ENCODE results near the gene ALDOB.
A peak's percentile ranks its signal among the peaks of the same experiment; 100 is the strongest.

The ALDOB gene

DNA sequence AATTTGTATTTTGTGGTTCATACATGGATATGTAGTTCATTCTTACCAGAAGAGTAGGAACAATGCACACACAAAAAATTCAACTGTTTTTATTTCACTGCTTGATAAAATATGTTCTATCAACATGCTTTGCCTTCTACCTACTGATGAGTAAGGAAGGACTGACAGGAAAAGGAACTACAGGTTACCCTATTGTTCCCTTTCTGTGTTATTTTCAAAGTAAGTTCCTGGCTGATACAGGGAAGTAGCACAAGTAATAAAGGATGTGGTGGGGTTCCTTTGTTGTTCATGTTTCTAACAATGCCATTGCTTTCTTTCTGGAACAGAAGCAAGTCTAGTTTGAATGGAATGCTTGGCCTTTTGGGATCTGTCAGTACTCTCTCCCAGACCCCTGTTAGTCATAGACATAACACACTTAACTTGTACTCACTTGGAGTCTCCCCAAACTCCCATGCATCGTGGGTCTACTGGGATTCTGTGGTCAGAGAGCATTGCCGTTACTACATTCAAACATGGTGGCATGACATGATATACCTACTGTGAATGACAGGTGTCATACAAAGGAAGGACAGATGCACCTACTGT is 20.2 kb upstream of the ALDOB start:
- no peaks in the 10 kb centered on the region for H3K4me1 ChIP-seq (ENCODE audit: control insufficient read depth in 1 of 2, insufficient read depth in 2 of 2, low read length in 2 of 2)
- no peak overlapping the region for H3K27ac ChIP-seq (ENCODE audit: low read length)
- H3K9me3 ChIP-seq (ENCODE audit: control insufficient read depth in 1 of 2, low read length in 2 of 2) = no peaks in the 10 kb centered on the region
- no peaks in the 10 kb centered on the region for H3K27me3 ChIP-seq (ENCODE audit: low read depth, low read length)
- no peak overlapping the region for H3K4me3 ChIP-seq (ENCODE audit: low read depth in 1 of 2, low read length in 2 of 2)
- H3K36me3 ChIP-seq (ENCODE audit: control insufficient read depth in 1 of 2, insufficient read depth in 2 of 2, low read length in 2 of 2) = no peaks in the 10 kb centered on the region

GRCh38 chr9:101453776-101454570 is 18.4 kb upstream of the ALDOB start:
- H3K27me3 ChIP-seq (ENCODE audit: low read depth, low read length) = no peaks in the 10 kb centered on the region
- H3K4me3 ChIP-seq (ENCODE audit: low read depth in 1 of 2, low read length in 2 of 2) = no peak overlapping the region
- no peak overlapping the region for H3K27ac ChIP-seq (ENCODE audit: low read length)
- H3K36me3 ChIP-seq (ENCODE audit: control insufficient read depth in 1 of 2, insufficient read depth in 2 of 2, low read length in 2 of 2) = no peaks in the 10 kb centered on the region
- H3K9me3 ChIP-seq (ENCODE audit: control insufficient read depth in 1 of 2, low read length in 2 of 2) = no peaks in the 10 kb centered on the region
- no peaks in the 10 kb centered on the region for H3K4me1 ChIP-seq (ENCODE audit: control insufficient read depth in 1 of 2, insufficient read depth in 2 of 2, low read length in 2 of 2)

DNA sequence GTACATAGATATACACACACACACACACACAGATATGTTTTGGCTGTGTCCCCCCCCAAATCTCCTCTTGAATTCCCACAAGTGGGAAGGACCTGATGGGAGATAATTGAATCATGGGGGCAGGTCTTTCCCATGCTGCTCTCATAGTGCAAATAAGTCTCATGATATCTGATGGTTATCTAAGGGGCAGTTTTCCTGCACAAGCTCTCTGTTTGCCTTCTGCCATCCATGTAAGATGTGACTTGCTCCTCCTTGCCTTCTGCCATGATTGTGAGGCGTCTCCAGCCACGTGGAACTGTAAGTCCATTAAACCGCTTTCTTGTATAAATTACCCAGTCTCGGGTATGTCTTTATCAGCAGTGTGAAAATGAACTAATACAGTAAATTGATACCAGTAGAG is 15.9 kb upstream of the ALDOB start:
- Histone ChIP-seq H3K27ac (ENCODE audit: low read length) (no peak overlapping the region), H3K27me3 (ENCODE audit: low read depth, low read length) (no peaks in the 10 kb centered on the region), H3K9me3 (ENCODE audit: control insufficient read depth in 1 of 2, low read length in 2 of 2) (no peaks in the 10 kb centered on the region), H3K4me1 (ENCODE audit: control insufficient read depth in 1 of 2, insufficient read depth in 2 of 2, low read length in 2 of 2) (no peaks in the 10 kb centered on the region), H3K4me3 (ENCODE audit: low read depth in 1 of 2, low read length in 2 of 2) (no peak overlapping the region), H3K36me3 (ENCODE audit: control insufficient read depth in 1 of 2, insufficient read depth in 2 of 2, low read length in 2 of 2) (no peaks in the 10 kb centered on the region)

- Histone ChIP-seq H3K9me3 (ENCODE audit: control insufficient read depth in 1 of 2, low read length in 2 of 2) (no peaks in the 10 kb centered on the region), H3K4me3 (ENCODE audit: low read depth in 1 of 2, low read length in 2 of 2) (no peak overlapping the region), H3K27ac (ENCODE audit: low read length) (no peak overlapping the region), H3K4me1 (ENCODE audit: control insufficient read depth in 1 of 2, insufficient read depth in 2 of 2, low read length in 2 of 2) (no peaks in the 10 kb centered on the region), H3K36me3 (ENCODE audit: control insufficient read depth in 1 of 2, insufficient read depth in 2 of 2, low read length in 2 of 2) (no peaks in the 10 kb centered on the region), H3K27me3 (ENCODE audit: low read depth, low read length) (no peaks in the 10 kb centered on the region)
Measured at GRCh38 chr9:101450931-101451330, 15.4 kb upstream of the ALDOB start.

DNA sequence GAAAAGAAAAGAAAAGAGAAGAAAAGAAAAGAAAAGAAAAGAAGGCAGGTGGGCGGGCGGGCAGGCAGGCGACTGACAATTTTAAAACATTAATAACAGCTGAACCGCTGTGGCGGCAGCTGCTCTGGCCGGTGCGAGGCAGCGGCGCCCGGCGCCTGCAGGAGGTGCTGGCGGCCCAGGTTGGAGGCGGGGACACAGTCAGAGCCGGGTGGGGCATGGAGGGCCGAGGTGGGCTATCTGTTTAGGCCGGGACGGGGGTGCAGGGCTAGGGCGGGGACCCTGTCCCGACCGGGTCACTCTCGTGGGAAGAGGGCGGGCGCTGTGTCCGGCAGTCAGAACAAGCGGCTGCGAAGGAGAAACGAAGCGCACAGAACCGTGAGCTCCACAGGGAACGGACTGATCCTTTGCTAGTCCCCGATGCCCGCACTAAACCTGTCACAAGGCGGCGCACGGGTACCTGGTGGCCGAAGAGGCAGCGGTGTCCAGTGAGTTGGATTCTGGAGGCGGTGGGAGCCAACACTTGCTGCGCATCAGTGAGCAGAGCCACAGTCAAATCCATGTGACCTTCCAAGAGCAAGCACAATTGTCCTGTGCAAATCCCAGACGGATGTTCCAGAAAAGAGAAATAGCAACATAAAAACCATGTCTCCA is 13.6 kb upstream of the ALDOB start:
- H3K36me3 ChIP-seq (ENCODE audit: control insufficient read depth in 1 of 2, insufficient read depth in 2 of 2, low read length in 2 of 2) = no peaks in the 10 kb centered on the region
- no peaks in the 10 kb centered on the region for H3K9me3 ChIP-seq (ENCODE audit: control insufficient read depth in 1 of 2, low read length in 2 of 2)
- H3K4me1 ChIP-seq (ENCODE audit: control insufficient read depth in 1 of 2, insufficient read depth in 2 of 2, low read length in 2 of 2) = no peaks in the 10 kb centered on the region
- H3K27ac ChIP-seq (ENCODE audit: low read length) = peak overlapping the region; percentile 39
- no peaks in the 10 kb centered on the region for H3K27me3 ChIP-seq (ENCODE audit: low read depth, low read length)
- peak overlapping the region; percentile 54 to 59 for H3K4me3 ChIP-seq (ENCODE audit: low read depth in 1 of 2, low read length in 2 of 2)

GRCh38 chr9:101448680-101449070 is 13.1 kb upstream of the ALDOB start:
- H3K4me3 ChIP-seq (ENCODE audit: low read depth in 1 of 2, low read length in 2 of 2) = no peak overlapping the region
- H3K27ac ChIP-seq (ENCODE audit: low read length) = no peak overlapping the region
- H3K27me3 ChIP-seq (ENCODE audit: low read depth, low read length) = no peaks in the 10 kb centered on the region

DNA sequence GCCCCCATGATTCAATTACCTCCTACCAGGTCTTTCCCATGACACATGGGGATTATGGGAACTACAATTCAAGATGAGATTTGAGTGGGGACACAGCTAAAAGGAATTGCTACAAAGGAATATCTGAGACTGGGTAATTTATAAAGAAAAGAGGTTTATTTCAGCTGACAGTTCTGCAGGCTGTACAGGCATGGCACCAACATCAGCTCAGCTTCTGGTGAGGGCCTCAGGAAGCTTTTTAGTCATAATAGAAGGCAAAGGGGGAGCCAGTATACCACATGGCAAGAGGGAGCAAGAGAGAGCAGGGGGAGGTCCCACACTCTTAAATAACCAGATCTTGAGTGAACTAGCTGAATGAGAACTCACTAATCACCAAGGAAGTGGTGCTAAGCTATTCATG is 11.2 kb upstream of the ALDOB start:
- no peak overlapping the region for H3K4me3 ChIP-seq (ENCODE audit: low read depth in 1 of 2, low read length in 2 of 2)
- no peaks in the 10 kb centered on the region for H3K9me3 ChIP-seq (ENCODE audit: control insufficient read depth in 1 of 2, low read length in 2 of 2)
- no peaks in the 10 kb centered on the region for H3K27me3 ChIP-seq (ENCODE audit: low read depth, low read length)
- H3K27ac ChIP-seq (ENCODE audit: low read length) = no peak overlapping the region
- H3K36me3 ChIP-seq (ENCODE audit: control insufficient read depth in 1 of 2, insufficient read depth in 2 of 2, low read length in 2 of 2) = no peaks in the 10 kb centered on the region
- H3K4me1 ChIP-seq (ENCODE audit: control insufficient read depth in 1 of 2, insufficient read depth in 2 of 2, low read length in 2 of 2) = peaks cover 0 to 6% of the 10 kb centered on the region in 2 donors

More at GRCh38 chr9:101448680-101449070, 13.1 kb upstream of the ALDOB start:
- Histone ChIP-seq H3K4me1 (ENCODE audit: control insufficient read depth in 1 of 2, insufficient read depth in 2 of 2, low read length in 2 of 2) (peaks cover 0 to 4% of the 10 kb centered on the region in 2 donors), H3K9me3 (ENCODE audit: control insufficient read depth in 1 of 2, low read length in 2 of 2) (no peaks in the 10 kb centered on the region), H3K36me3 (ENCODE audit: control insufficient read depth in 1 of 2, insufficient read depth in 2 of 2, low read length in 2 of 2) (no peaks in the 10 kb centered on the region)

GRCh38 chr9:101445353-101446029 is 9.9 kb upstream of the ALDOB start:
- Histone ChIP-seq H3K4me3 (ENCODE audit: low read depth in 1 of 2, low read length in 2 of 2) (peak overlapping the region in 1 of 2 donors; percentile 2), H3K27me3 (ENCODE audit: low read depth, low read length) (no peaks in the 10 kb centered on the region), H3K9me3 (ENCODE audit: control insufficient read depth in 1 of 2, low read length in 2 of 2) (no peaks in the 10 kb centered on the region), H3K4me1 (ENCODE audit: control insufficient read depth in 1 of 2, insufficient read depth in 2 of 2, low read length in 2 of 2) (peaks cover 0 to 6% of the 10 kb centered on the region in 2 donors), H3K27ac (ENCODE audit: low read length) (peak overlapping the region; percentile 42), H3K36me3 (ENCODE audit: control insufficient read depth in 1 of 2, insufficient read depth in 2 of 2, low read length in 2 of 2) (no peaks in the 10 kb centered on the region)

- H3K27me3 ChIP-seq (ENCODE audit: low read depth, low read length) = no peaks in the 10 kb centered on the region
- H3K9me3 ChIP-seq (ENCODE audit: control insufficient read depth in 1 of 2, low read length in 2 of 2) = no peaks in the 10 kb centered on the region
- H3K36me3 ChIP-seq (ENCODE audit: control insufficient read depth in 1 of 2, insufficient read depth in 2 of 2, low read length in 2 of 2) = no peaks in the 10 kb centered on the region
- H3K4me1 ChIP-seq (ENCODE audit: control insufficient read depth in 1 of 2, insufficient read depth in 2 of 2, low read length in 2 of 2) = peaks cover 0 to 6% of the 10 kb centered on the region in 2 donors
- H3K27ac ChIP-seq (ENCODE audit: low read length) = peak overlapping the region; percentile 64
- H3K4me3 ChIP-seq (ENCODE audit: low read depth in 1 of 2, low read length in 2 of 2) = no peak overlapping the region
Measured at GRCh38 chr9:101443364-101443771, 7.8 kb upstream of the ALDOB start.

DNA sequence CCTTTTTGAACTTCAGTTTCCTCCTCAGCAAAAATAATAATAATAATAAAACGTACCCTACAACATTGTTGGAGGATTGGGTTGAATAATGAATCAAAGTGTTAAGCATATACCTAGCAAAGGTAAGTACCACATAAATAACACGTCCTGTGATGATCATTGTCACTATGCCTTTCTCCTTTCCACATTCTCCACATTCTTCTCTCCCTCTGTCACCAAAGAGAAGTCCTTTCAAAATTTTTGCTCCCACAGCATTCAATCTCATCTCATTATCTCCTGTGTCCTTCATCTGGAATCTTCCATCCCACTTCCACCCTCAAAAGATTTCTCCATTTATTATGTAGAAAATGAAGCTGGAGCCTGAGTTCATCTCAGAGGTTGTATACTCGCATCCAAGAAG is 7.2 kb upstream of the ALDOB start:
- Histone ChIP-seq H3K4me1 (ENCODE audit: control insufficient read depth in 1 of 2, insufficient read depth in 2 of 2, low read length in 2 of 2) (peaks cover 0 to 6% of the 10 kb centered on the region in 2 donors), H3K9me3 (ENCODE audit: control insufficient read depth in 1 of 2, low read length in 2 of 2) (no peaks in the 10 kb centered on the region), H3K27me3 (ENCODE audit: low read depth, low read length) (no peaks in the 10 kb centered on the region), H3K36me3 (ENCODE audit: control insufficient read depth in 1 of 2, insufficient read depth in 2 of 2, low read length in 2 of 2) (no peaks in the 10 kb centered on the region), H3K27ac (ENCODE audit: low read length) (peak overlapping the region; percentile 64), H3K4me3 (ENCODE audit: low read depth in 1 of 2, low read length in 2 of 2) (no peak overlapping the region)

DNA sequence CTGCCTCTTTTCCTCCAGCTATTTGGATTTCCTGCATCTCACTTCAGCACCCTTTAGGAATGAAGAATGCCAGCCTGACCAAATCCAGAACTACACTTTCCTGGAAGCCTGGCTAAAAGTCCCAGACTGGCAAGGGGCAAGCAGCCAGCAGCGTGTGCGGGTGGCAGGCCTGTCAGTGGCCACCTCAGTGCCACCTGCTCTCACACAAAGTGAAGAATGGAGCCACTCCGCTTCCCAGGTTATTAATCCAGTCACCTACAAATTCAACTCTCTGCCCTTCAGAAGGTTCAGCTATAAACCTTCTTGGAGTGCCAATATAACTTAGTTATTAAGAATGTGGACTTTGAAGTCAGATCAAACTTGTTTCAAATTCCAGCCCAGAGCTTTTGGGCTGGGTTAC is 6.7 kb upstream of the ALDOB start:
- H3K27ac ChIP-seq (ENCODE audit: low read length) = peak overlapping the region; percentile 63
- no peaks in the 10 kb centered on the region for H3K9me3 ChIP-seq (ENCODE audit: control insufficient read depth in 1 of 2, low read length in 2 of 2)
- no peaks in the 10 kb centered on the region for H3K27me3 ChIP-seq (ENCODE audit: low read depth, low read length)
- peaks cover 0 to 6% of the 10 kb centered on the region in 2 donors for H3K4me1 ChIP-seq (ENCODE audit: control insufficient read depth in 1 of 2, insufficient read depth in 2 of 2, low read length in 2 of 2)
- H3K36me3 ChIP-seq (ENCODE audit: control insufficient read depth in 1 of 2, insufficient read depth in 2 of 2, low read length in 2 of 2) = no peaks in the 10 kb centered on the region
- H3K4me3 ChIP-seq (ENCODE audit: low read depth in 1 of 2, low read length in 2 of 2) = no peak overlapping the region
